Activated B cell treated with CpG ODN at 0.5 μM for 24 hours (primary cell): Measurements from ENCODE around the gene GALNTL6. TPM values are rescaled to one million over a fixed set of nuclear protein-coding genes. Genes with fewer than 3 reads are reported as not detected.

Experiments used
- ATAC-seq: fragments of 200-7000 bp; cut with Tn5 transposase; one replicate; pipeline ENCODE4 v1.10.0; 2021; ENCODE audit warnings: low read depth, mild to moderate bottlenecking, moderate library complexity
- CTCF ChIA-PET: fragments of 350-600 bp; sonication (Branson Sonifier 250); formaldehyde crosslinking; loops from one replicate; lab custom pipeline; 2021; ENCODE audit warnings: antibody characterized with exemption; lab: Charles Lee
- POLR2A ChIA-PET: fragments of 350-600 bp; sonication (Branson Sonifier 250); formaldehyde crosslinking; loops from one replicate; lab custom pipeline; 2021; ENCODE audit warnings: antibody characterized with exemption; lab: Charles Lee
- DNase-seq: peaks from one replicate; pipeline ENCODE4 v3.0.0; 2022
- H3K27ac Mint-ChIP-seq: one replicate; pipeline ENCODE4 v1.8.0; 2020; ENCODE audit warnings: mixed read lengths
- H3K27me3 Mint-ChIP-seq: one replicate; pipeline ENCODE4 v1.8.0; 2021; ENCODE audit warnings: mixed read lengths
- H3K36me3 Mint-ChIP-seq: one replicate; pipeline ENCODE4 v1.8.0; 2021; ENCODE audit warnings: low read depth, mixed read lengths
- H3K4me1 Mint-ChIP-seq: one replicate; pipeline ENCODE4 v1.8.0; 2021; ENCODE audit warnings: mixed read lengths
- H3K4me3 Mint-ChIP-seq: one replicate; pipeline ENCODE4 v1.8.0; 2020; ENCODE audit warnings: mild to moderate bottlenecking, mixed read lengths
- H3K9me3 Mint-ChIP-seq: one replicate; pipeline ENCODE4 v1.8.0; 2020; ENCODE audit warnings: mixed read lengths
- CTCF ChIP-seq: fragments of 200-600 bp; IDR thresholded peaks from one replicate; pipeline ENCODE4 v1.8.0; 2022; ENCODE audit warnings: antibody characterized with exemption, mild to moderate bottlenecking
- intact Hi-C: fragments of 100-400 bp; cut with micrococcal nuclease; formaldehyde crosslinking; loops from one replicate; pipeline ENCODE4 v1.15.1; 2024
- total RNA-seq: library from RNA; stranded (reverse); gene quantifications from 2 replicates; pipeline ENCODE4 v1.2.3, GENCODE V29; 2022

GALNTL6 gene
- total RNA-seq, 1 donor from 2014 or later: 0.20 TPM

- peaks cover 9% of the 10 kb centered on the region for H3K9me3 Mint-ChIP-seq
- no peaks in the 10 kb centered on the region for H3K27me3 Mint-ChIP-seq
- TF ChIP-seq CTCF: no peak
- ATAC-seq (no peak), DNase-seq (no peak)
- POLR2A ChIA-PET: no interaction called here
- H3K4me3 Mint-ChIP-seq: no peak overlapping the region
- intact Hi-C loops: no loop called here
- no peaks in the 10 kb centered on the region for H3K4me1 Mint-ChIP-seq
- no peaks in the 10 kb centered on the region for H3K36me3 Mint-ChIP-seq
- CTCF ChIA-PET: no interaction called here
- no peak overlapping the region for H3K27ac Mint-ChIP-seq
These were observed 671.8 kb downstream of the GALNTL6 start for GRCh38 chr4:172485007-172485406.

DNA sequence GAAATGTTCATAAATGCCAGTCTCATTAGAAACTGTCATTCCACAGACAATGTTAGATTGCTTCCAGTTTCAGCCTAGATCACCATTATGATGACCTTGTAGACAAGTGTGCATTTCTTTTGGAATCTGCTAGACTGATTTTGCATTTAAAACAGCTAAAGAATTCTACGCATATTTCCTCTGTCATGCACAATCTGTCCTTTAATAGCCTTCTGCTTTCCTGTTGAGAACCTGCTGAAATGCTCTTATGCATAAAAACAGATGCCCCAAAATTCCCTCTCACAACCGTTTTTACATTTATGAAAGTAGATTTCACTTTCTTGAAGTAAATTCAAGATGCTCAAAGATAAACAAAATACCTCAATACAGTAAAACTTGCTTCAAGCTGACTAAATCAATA is 673.3 kb downstream of the GALNTL6 start:
- no peak overlapping the region for H3K4me3 Mint-ChIP-seq
- ATAC-seq (no peak), DNase-seq (no peak)
- no peak for TF ChIP-seq CTCF
- POLR2A ChIA-PET: no interaction called here
- intact Hi-C loops: no loop called here
- H3K4me1 Mint-ChIP-seq: no peaks in the 10 kb centered on the region
- H3K27me3 Mint-ChIP-seq: no peaks in the 10 kb centered on the region
- CTCF ChIA-PET: no interaction called here
- H3K9me3 Mint-ChIP-seq: peaks cover 2% of the 10 kb centered on the region
- no peak overlapping the region for H3K27ac Mint-ChIP-seq
- H3K36me3 Mint-ChIP-seq: no peaks in the 10 kb centered on the region

GRCh38 chr4:172489861-172490260 is 676.7 kb downstream of the GALNTL6 start:
- ATAC-seq (no peak), DNase-seq (no peak)
- H3K4me3 Mint-ChIP-seq: no peak overlapping the region
- H3K9me3 Mint-ChIP-seq: no peaks in the 10 kb centered on the region
- no peaks in the 10 kb centered on the region for H3K27me3 Mint-ChIP-seq
- no peaks in the 10 kb centered on the region for H3K36me3 Mint-ChIP-seq
- ChIA-PET POLR2A (no interaction called here), CTCF (no interaction called here)
- TF ChIP-seq CTCF: no peak
- no peaks in the 10 kb centered on the region for H3K4me1 Mint-ChIP-seq
- intact Hi-C loops: no loop called here
- no peak overlapping the region for H3K27ac Mint-ChIP-seq

- Mint-ChIP-seq H3K4me3 (no peak overlapping the region), H3K9me3 (no peaks in the 10 kb centered on the region), H3K27me3 (no peaks in the 10 kb centered on the region), H3K27ac (no peak overlapping the region), H3K36me3 (no peaks in the 10 kb centered on the region), H3K4me1 (no peaks in the 10 kb centered on the region)
- ATAC-seq: no peak
- no peak for TF ChIP-seq CTCF
- no peak for DNase-seq
- CTCF ChIA-PET: no interaction called here
- intact Hi-C loops: no loop called here
- POLR2A ChIA-PET: no interaction called here
These were observed 682.6 kb downstream of the GALNTL6 start for GRCh38 chr4:172495769-172496168.

GRCh38 chr4:172497321-172497720 is 684.1 kb downstream of the GALNTL6 start:
- ATAC-seq (no peak), DNase-seq (no peak)
- H3K27me3 Mint-ChIP-seq: no peaks in the 10 kb centered on the region
- H3K36me3 Mint-ChIP-seq: no peaks in the 10 kb centered on the region
- H3K9me3 Mint-ChIP-seq: no peaks in the 10 kb centered on the region
- H3K27ac Mint-ChIP-seq: no peak overlapping the region
- H3K4me1 Mint-ChIP-seq: no peaks in the 10 kb centered on the region
- TF ChIP-seq CTCF: no peak
- CTCF ChIA-PET: no interaction called here
- H3K4me3 Mint-ChIP-seq: no peak overlapping the region
- POLR2A ChIA-PET: no interaction called here
- intact Hi-C loops: no loop called here
